ENCODE results near the gene FOXP1. TPM values are rescaled to one million over a fixed set of nuclear protein-coding genes. Genes with fewer than 3 reads are reported as not detected.

Gene FOXP1
- total and polyA plus RNA-seq, 8 donors = 12.3 to 215 (median 117) TPM

GRCh38 chr3:71356265-71356664 lies 227.3 kb downstream of the FOXP1 start:
- TF ChIP-seq POLR2AphosphoS5 (IDR thresholded peaks at IDR 0.05) (no peak), EP300 (IDR thresholded peaks at IDR 0.05) (no peak), POLR2A (IDR thresholded peaks at IDR 0.05) (no peak), CTCF (IDR thresholded peaks at IDR 0.05) (no peak)
- WGBS, 5 donors = 57 to 71% (median 63%) methylated on average over 6 of the region's 6 CpGs

GRCh38 chr3:71355862-71356261 lies 227.7 kb downstream of the FOXP1 start:
- H3K4me3 ChIP-seq = no peak overlapping the region
- H3K27me3 ChIP-seq = no peaks in the 10 kb centered on the region
- DNase-seq = no peak
- peaks cover 0 to 7% (median 4%) of the 10 kb centered on the region in 4 donors for H3K36me3 ChIP-seq
- no peaks in the 10 kb centered on the region for H3K9me3 ChIP-seq
- 74 to 83% (median 77%) methylated on average over 7 of the region's 7 CpGs for WGBS, 5 donors
- TF ChIP-seq CTCF (IDR thresholded peaks at IDR 0.05) (no peak), EP300 (IDR thresholded peaks at IDR 0.05) (no peak), POLR2AphosphoS5 (IDR thresholded peaks at IDR 0.05) (no peak), POLR2A (IDR thresholded peaks at IDR 0.05) (no peak)
- H3K4me1 ChIP-seq = peaks cover 0 to 16% (median 10%) of the 10 kb centered on the region in 4 donors
- no peak overlapping the region for H3K27ac ChIP-seq
- intact Hi-C loops (cut with DNase I; ENCODE audit: low total_unique reads) = no loop called here

More at GRCh38 chr3:71356265-71356664, 227.3 kb downstream of the FOXP1 start:
- no peak overlapping the region for H3K27ac ChIP-seq
- no peaks in the 10 kb centered on the region for H3K27me3 ChIP-seq
- no peaks in the 10 kb centered on the region for H3K9me3 ChIP-seq
- peaks cover 0 to 7% (median 4%) of the 10 kb centered on the region in 4 donors for H3K36me3 ChIP-seq
- DNase-seq = peak in 1 of 2 donors; percentile 22
- H3K4me3 ChIP-seq = no peak overlapping the region
- intact Hi-C loops (cut with DNase I; ENCODE audit: low total_unique reads) = no loop called here
- peaks cover 0 to 12% (median 6%) of the 10 kb centered on the region in 4 donors for H3K4me1 ChIP-seq

- Histone ChIP-seq H3K27me3 (no peaks in the 10 kb centered on the region), H3K27ac (no peak overlapping the region), H3K4me3 (no peak overlapping the region), H3K9me3 (no peaks in the 10 kb centered on the region), H3K36me3 (peaks cover 0 to 7% (median 4%) of the 10 kb centered on the region in 4 donors), H3K4me1 (peaks cover 0 to 16% (median 12%) of the 10 kb centered on the region in 4 donors)
- TF ChIP-seq CTCF (IDR thresholded peaks at IDR 0.05) = no peak
- WGBS, 5 donors = 85 to 93% (median 89%) methylated on average over 5 of the region's 5 CpGs
- DNase-seq = no peak
- intact Hi-C loops (cut with DNase I; ENCODE audit: low total_unique reads) = no loop called here
These were observed 228.5 kb downstream of the FOXP1 start for GRCh38 chr3:71355037-71355436.

GRCh38 chr3:71351403-71352149 lies 232.0 kb downstream of the FOXP1 start:
- 78 to 87% (median 84%) methylated on average over 4 of the region's 4 CpGs for WGBS, 5 donors
- DNase-seq = no peak
- intact Hi-C loops (cut with DNase I; ENCODE audit: low total_unique reads) = no loop called here
- H3K27ac ChIP-seq = no peak overlapping the region
- TF ChIP-seq POLR2AphosphoS5 (IDR thresholded peaks at IDR 0.05) = no peak
- TF ChIP-seq CTCF (IDR thresholded peaks at IDR 0.05) = no peak
- no peak for TF ChIP-seq POLR2A (IDR thresholded peaks at IDR 0.05)
- no peak for TF ChIP-seq EP300 (IDR thresholded peaks at IDR 0.05)
- peaks cover 0 to 16% (median 14%) of the 10 kb centered on the region in 4 donors for H3K4me1 ChIP-seq
- H3K9me3 ChIP-seq = no peaks in the 10 kb centered on the region
- H3K4me3 ChIP-seq = no peak overlapping the region
- no peaks in the 10 kb centered on the region for H3K27me3 ChIP-seq
- H3K36me3 ChIP-seq = peaks cover 0 to 3% (median 0%) of the 10 kb centered on the region in 4 donors
